GM19351 (cell line): ENCODE results near the gene IER5.

Experiments
- ATAC-seq: cut with Tn5 transposase; IDR thresholded peaks from one replicate; pipeline ENCODE4 v1.9.1; 2021; ENCODE audit warnings: mild to moderate bottlenecking, moderate library complexity; ENCODE audit not compliant: unreplicated experiment

IER5 gene

GRCh38 chr1:181133441-181133951 is 45.0 kb downstream of the IER5 start:
- no peak for ATAC-seq

GRCh38 chr1:181133969-181134418 is 45.5 kb downstream of the IER5 start:
- ATAC-seq = no peak

GRCh38 chr1:181134543-181135436 is 46.3 kb downstream of the IER5 start:
- ATAC-seq = peak; percentile 29

GRCh38 chr1:181135437-181135731 is 46.9 kb downstream of the IER5 start:
- ATAC-seq = peak; percentile 42

GRCh38 chr1:181135815-181136737 is 47.6 kb downstream of the IER5 start:
- ATAC-seq = no peak

GRCh38 chr1:181136738-181137122 is 48.2 kb downstream of the IER5 start:
- no peak for ATAC-seq

GRCh38 chr1:181137217-181137743 is 48.8 kb downstream of the IER5 start:
- no peak for ATAC-seq

- ATAC-seq = no peak
These were observed 51.1 kb downstream of the IER5 start for GRCh38 chr1:181139631-181140061.

- ATAC-seq = no peak
These were observed 51.9 kb downstream of the IER5 start for GRCh38 chr1:181140398-181140797.

GRCh38 chr1:181140891-181141290 is 52.4 kb downstream of the IER5 start:
- no peak for ATAC-seq

- ATAC-seq = no peak
These were observed 53.0 kb downstream of the IER5 start for GRCh38 chr1:181141431-181141910.
